Putamen (tissue), 1 donor: ENCODE data around the gene RMDN2.
A peak's percentile ranks its signal among the peaks of the same experiment; 100 is the strongest.
"Not testable (repeated sequence)": the region's sequence is repeated elsewhere in the genome, so short reads cannot be mapped to it uniquely, and the experiment has no call there.

Experiments
- DNase-seq: peaks from one replicate; pipeline ENCODE4 v3.0.0-alpha.2; 2016; ENCODE audit warnings: low spot score

The RMDN2 gene

GRCh38 chr2:37934591-37935513 is 9.8 kb downstream of the RMDN2 start:
- no peak for DNase-seq

- not testable (repeated sequence) for DNase-seq
Observed at GRCh38 chr2:37937568-37937967, 12.5 kb downstream of the RMDN2 start.

- not testable (repeated sequence) for DNase-seq
Observed at GRCh38 chr2:37941267-37941666, 16.2 kb downstream of the RMDN2 start.

GRCh38 chr2:37944268-37944667 is 19.2 kb downstream of the RMDN2 start:
- DNase-seq: no peak

GRCh38 chr2:37947306-37947705 is 22.2 kb downstream of the RMDN2 start:
- no peak for DNase-seq

GRCh38 chr2:37962018-37962739 is 37.1 kb downstream of the RMDN2 start:
- DNase-seq: not testable (repeated sequence)

- DNase-seq: not testable (repeated sequence)
Observed at GRCh38 chr2:37962740-37963121, 37.6 kb downstream of the RMDN2 start.

GRCh38 chr2:37963901-37964300 is 38.8 kb downstream of the RMDN2 start:
- DNase-seq: not testable (repeated sequence)

GRCh38 chr2:37966326-37966725 is 41.2 kb downstream of the RMDN2 start:
- DNase-seq: no peak

GRCh38 chr2:37969731-37970130 is 44.6 kb downstream of the RMDN2 start:
- DNase-seq: no peak

- no peak for DNase-seq
Observed at GRCh38 chr2:37971971-37972370, 46.9 kb downstream of the RMDN2 start.

GRCh38 chr2:37973615-37974353 is 48.7 kb downstream of the RMDN2 start:
- DNase-seq: no peak

GRCh38 chr2:37975808-37976207 is 50.7 kb downstream of the RMDN2 start:
- no peak for DNase-seq

- DNase-seq: no peak
Observed at GRCh38 chr2:37976411-37976810, 51.3 kb downstream of the RMDN2 start.

GRCh38 chr2:37982147-37982582 is 57.1 kb downstream of the RMDN2 start:
- peak; percentile 41 for DNase-seq

GRCh38 chr2:37982847-37983246 is 57.8 kb downstream of the RMDN2 start:
- DNase-seq: no peak

- DNase-seq: no peak
Observed at GRCh38 chr2:37983719-37984118, 58.6 kb downstream of the RMDN2 start.

GRCh38 chr2:37984176-37984575 is 59.1 kb downstream of the RMDN2 start:
- DNase-seq: no peak

- DNase-seq: no peak
Observed at GRCh38 chr2:37984589-37984988, 59.5 kb downstream of the RMDN2 start.

GRCh38 chr2:37985333-37985732 is 60.2 kb downstream of the RMDN2 start:
- DNase-seq: no peak

- DNase-seq: no peak
Observed at GRCh38 chr2:37987098-37987775, 62.1 kb downstream of the RMDN2 start.

GRCh38 chr2:37992601-37993000 is 67.5 kb downstream of the RMDN2 start:
- DNase-seq: no peak
